Measurements from ENCODE around the gene COPS6.

- TF ChIP-seq CTCF (IDR thresholded peaks at IDR 0.05) (no peak), POLR2A (IDR thresholded peaks at IDR 0.05) (no peak)
These were observed 4.7 kb downstream of the COPS6 start for GRCh38 chr7:100093498-100093897.
